Astrocyte (in vitro differentiated cells and primary cell): Measurements from ENCODE around the gene ACTL6B.

Source experiments
- CTCF ChIP-seq: IDR thresholded peaks from 2 replicates; pipeline ENCODE4 v1.5.1; 2011; ENCODE audit warnings: low read depth, mild to moderate bottlenecking, inconsistent platforms, low read length, moderate library complexity; ENCODE audit not compliant: insufficient read depth
- EZH2 ChIP-seq: IDR thresholded peaks from 2 replicates; pipeline ENCODE4 v1.6.1; 2012; ENCODE audit warnings: mild to moderate bottlenecking, low read length, inconsistent platforms; ENCODE audit not compliant: insufficient read depth

DNA sequence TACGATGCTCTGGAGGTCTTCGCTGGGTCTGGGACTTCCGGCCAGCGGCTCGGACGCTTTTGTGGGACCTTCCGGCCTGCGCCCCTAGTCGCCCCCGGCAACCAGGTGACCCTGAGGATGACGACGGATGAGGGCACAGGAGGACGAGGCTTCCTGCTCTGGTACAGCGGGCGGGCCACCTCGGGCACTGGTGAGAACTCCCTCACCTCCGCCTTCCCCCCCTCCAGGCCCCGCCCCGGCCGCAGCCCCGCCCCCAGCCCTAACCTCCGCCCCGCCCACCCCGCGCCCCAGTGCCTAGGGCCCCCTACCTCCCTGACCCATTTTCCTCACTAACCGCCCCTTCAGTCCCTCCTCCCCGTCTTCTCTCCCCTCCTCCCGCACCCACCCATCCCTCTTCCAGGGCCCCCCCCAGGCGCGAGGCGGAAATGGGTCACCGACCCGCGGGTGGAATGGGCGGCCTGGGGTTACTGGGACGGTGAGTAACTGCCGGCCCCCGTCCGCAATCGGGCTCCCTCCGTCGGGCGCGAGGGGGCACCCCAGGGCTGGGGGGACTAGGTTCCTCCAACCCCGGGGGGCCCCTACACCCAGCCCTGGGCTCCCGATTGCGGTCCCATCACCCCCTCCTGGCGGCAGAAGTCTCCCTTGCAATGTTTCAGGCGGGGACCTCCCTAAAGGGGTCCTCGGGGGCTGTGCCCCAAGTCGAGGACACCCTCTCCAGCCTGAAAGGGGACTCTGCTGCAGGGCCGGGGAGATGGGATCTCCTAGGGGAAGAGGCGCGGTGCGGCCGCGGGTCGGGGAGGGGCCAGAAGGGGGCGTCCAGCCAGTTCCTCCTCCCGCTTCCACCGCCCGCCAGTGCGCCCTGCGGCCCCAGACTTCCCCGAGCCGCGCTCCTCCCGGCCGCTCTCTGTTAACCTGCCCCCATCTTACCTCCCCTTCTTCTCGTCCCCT lies 51.9 kb downstream of the ACTL6B start:
- TF ChIP-seq CTCF (no peak), EZH2 (no peak)
